ENCODE measurements around the gene NKX1-1.

NKX1-1 gene

DNA sequence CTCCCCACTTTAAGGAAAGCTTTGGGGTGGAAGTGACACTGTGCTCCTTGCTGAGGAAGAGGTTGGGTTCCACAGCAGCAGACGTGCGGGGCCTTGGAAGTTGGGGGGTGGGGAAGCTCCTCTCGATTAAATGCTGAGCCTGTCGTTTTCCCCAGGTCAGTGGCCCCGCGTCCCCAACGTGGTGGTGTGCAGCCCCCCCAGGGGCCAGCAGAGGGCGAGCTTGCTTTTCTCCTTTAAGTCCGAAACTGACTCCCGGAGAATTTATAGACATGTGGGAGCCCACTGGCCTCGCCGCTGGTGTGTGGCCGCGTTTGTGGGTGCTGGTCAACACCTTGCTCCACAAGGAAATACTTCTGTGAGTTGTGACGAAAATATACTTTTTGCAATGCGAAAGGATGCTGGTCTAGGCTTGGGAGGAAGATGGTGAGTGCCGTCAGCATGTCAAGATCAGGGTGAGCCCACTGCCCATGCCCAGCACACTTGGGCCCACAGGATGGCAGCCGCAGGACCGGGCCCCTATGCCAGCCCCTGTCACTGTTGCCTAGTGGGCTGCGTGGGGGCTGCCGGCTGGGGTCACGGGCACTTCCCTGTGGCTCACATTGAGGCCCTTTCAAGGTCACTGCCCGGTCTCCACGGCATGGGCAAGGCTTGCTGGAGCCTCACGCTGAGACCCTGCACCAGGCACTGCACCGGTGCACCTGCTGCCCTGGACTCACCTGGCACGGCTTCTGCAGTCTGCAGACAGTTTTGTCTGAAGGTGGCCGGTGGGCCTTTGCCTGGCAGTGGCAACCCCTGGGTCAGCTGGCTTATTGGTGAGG is 49.9 kb downstream of the NKX1-1 start:
- DNase-seq: peak; percentile 41

DNA sequence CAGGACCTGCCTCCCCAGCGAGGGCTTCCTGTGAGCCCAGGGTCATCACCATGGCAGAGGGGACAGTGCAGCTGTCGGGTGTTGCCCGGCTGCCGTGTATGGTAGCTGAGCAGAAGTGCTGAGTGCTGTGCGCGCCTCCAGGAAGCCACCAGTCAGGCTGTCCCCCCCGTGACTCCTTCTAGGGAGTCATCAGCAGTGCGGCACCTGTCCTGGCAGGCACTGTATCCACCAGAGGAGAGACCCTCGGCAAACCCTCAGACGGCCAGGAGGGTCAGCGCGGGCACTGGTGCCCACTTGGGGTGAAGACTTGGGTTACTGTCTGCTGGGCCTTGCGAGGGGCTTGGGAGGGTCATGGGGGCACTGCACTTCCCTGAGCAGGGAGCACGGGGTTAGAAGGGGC is 50.9 kb downstream of the NKX1-1 start:
- DNase-seq: no peak

DNA sequence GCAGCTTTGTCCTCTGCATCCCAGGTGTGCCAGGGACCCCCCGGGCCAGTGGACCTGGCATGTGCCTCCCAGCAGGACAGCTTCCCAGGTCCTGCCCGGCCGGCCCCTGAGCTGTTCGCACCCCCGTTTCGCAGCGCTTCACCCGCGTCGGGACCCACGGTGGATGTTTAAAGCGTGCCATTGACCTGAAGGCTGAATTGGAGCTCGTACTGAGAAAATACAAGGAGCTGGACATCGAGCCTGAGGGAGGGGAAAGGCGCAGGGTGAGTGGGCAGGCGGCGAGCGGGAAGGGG is 51.3 kb downstream of the NKX1-1 start:
- no peak for DNase-seq

DNA sequence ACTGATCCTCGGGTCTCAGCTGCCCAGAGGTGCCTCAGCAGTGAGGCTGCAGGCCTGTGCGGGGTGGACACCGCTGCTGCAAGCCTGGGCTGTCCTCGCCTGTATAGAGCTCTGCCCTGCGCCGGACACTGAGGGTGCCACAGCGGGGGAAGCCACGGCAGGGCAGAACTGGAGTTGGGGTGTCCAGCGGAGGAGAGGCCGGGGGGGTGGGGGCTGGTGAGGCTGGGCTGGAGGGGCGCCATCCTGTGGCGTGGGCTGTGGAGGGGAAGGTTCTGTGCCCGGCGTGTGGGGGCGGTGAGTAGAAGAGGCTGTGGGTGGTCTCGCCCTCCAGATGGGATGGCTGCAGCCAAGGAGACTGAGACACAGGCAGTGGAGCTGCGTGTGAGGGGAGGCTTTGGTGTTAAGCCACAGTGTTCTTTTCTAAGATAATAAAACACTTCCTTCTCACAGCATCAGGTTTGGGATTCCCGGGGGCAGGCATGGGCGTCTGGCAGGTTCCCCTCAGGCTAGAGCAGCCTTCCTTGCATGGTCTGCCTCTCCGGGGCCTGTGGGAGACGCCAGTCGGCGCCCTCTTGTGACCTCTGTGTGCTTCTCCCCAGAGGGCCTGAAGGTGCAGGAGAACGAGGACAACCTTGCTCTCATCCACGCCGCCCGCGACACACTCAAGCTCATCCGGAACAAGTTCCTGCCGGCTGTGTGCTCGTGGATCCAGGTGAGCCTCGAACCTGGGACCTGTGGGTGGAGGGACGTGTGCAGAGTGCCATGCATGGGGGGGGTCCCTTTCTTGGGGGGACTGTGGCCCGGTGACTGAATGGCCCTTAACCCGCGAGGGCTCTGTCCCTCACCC is 51.9 kb downstream of the NKX1-1 start:
- no peak for DNase-seq

DNA sequence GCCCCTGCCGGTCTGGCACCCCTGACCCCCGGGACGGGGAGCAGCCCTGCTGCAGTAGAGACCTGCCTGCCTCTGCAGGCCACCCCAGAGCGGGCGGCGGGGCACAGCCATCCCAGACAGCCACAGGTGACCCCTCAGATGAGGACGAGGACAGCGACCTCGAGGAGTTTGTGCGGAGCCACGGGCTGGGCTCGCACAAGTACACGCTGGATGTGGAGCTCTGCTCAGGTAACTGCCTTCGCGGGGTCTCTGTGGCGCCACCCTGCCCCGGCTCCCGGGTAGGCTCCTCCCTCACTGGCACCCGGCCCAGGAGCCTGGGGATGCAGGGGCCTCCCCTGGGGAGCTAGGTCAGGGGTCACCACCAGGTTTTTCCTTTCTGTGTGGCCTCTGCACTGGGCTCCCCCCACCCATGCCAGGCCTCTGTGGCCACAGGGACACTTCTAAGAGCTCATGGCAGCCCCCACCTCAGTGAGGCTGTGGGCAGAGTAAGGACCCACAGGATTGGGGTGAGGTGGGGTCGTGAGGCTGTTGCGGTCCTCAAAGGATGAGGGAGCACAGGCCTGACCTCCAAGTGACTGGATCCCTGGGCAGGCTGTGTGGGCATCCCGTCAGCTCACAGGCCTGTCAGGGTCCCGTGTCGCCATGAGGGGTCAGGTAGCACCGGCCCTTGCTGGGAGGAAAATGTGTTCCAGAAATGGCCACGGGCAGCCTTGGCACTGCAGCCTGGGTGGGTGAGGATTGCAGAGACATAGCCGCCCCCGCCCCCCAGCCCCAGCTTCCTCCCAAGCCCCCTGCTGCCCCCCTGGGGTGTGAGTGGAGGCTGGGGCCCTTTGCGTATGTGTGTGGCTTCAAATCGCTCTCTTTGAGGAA is 52.8 kb downstream of the NKX1-1 start:
- no peak for DNase-seq
